CD14-positive monocyte (primary cell): ENCODE measurements around the gene ADAMTSL1. TPM values are rescaled to one million over a fixed set of nuclear protein-coding genes. Genes with fewer than 3 reads are reported as not detected.

ENCODE experiments used
- DNase-seq, 3 donors: peaks; one replicate each; pipeline ENCODE4 v3.0.0-alpha.2; 2011 to 2022
- H2AFZ ChIP-seq: 2 replicates; pipeline ENCODE4 v1.6.0; 2012; ENCODE audit warnings: mild to moderate bottlenecking, low read depth, low read length, inconsistent platforms; ENCODE audit not compliant: insufficient read depth, poor library complexity, severe bottlenecking
- H3K27ac ChIP-seq, 2 donors: 1 replicate in 1 of 2; 2 replicates in 1 of 2; pipeline ENCODE4 v1.5.1; 2012 to 2013; ENCODE audit warnings: low read length in 2 of 2, control low read depth in 1 of 2, inconsistent platforms in 1 of 2, low read depth in 1 of 2, mild to moderate bottlenecking in 1 of 2
- H3K27me3 ChIP-seq, 2 donors: one replicate each; pipeline versions ENCODE4 v1.6.0 to v1.6.1; 2011 to 2013; ENCODE audit warnings: low read length in 2 of 2; ENCODE audit not compliant: control insufficient read depth in 2 of 2, insufficient read depth in 2 of 2
- H3K36me3 ChIP-seq, 2 donors: replicated peaks in 1 of 2; 1 replicate in 1 of 2; 2 replicates in 1 of 2; pipeline versions ENCODE4 v1.5.1 to v1.6.1; 2012 to 2013; ENCODE audit warnings: low read length in 2 of 2, control low read depth in 1 of 2, inconsistent platforms in 1 of 2, mild to moderate bottlenecking in 1 of 2; ENCODE audit not compliant: insufficient read depth in 2 of 2, control insufficient read depth in 1 of 2
- H3K4me1 ChIP-seq, 2 donors: 1 replicate in 1 of 2; 2 replicates in 1 of 2; pipeline versions ENCODE4 v1.5.1 to v1.6.1; 2012 to 2013; ENCODE audit warnings: low read length in 2 of 2, control low read depth in 1 of 2, inconsistent platforms in 1 of 2, mild to moderate bottlenecking in 1 of 2, moderate library complexity in 1 of 2; ENCODE audit not compliant: insufficient read depth in 2 of 2, control insufficient read depth in 1 of 2
- H3K4me2 ChIP-seq: replicated peaks from 2 replicates; pipeline ENCODE3; 2012; ENCODE audit warnings: low read length, moderate library complexity, mild to moderate bottlenecking; ENCODE audit not compliant: poor library complexity, severe bottlenecking; ENCODE audit errors: extremely low read depth
- H3K4me3 ChIP-seq, 3 experiments: fragments of 200-600 bp in 1 of 3; sonication (generic) in 1 of 3; replicated peaks in 1 of 3; 1 replicate in 2 of 3; 2 replicates in 1 of 3; pipeline ENCODE4 v1.5.1; 2011 to 2013; ENCODE audit warnings: low read length in 3 of 3, mild to moderate bottlenecking in 3 of 3, control low read depth in 2 of 3, low read depth in 2 of 3, inconsistent platforms in 1 of 3, moderate library complexity in 1 of 3
- H3K79me2 ChIP-seq: 2 replicates; pipeline ENCODE4 v1.6.0; 2012; ENCODE audit warnings: mild to moderate bottlenecking, control low read depth, inconsistent platforms, low read length, moderate library complexity; ENCODE audit not compliant: insufficient read depth
- H3K9ac ChIP-seq: 2 replicates; pipeline ENCODE4 v1.6.0; 2017; ENCODE audit warnings: low read length, mild to moderate bottlenecking; ENCODE audit not compliant: insufficient read depth, poor library complexity, severe bottlenecking
- H3K9me3 ChIP-seq, 2 donors: replicated peaks in 1 of 2; 1 replicate in 1 of 2; 2 replicates in 1 of 2; pipeline versions ENCODE4 v1.5.1 to v1.6.1; 2012 to 2013; ENCODE audit warnings: low read length in 2 of 2, control low read depth in 1 of 2; ENCODE audit not compliant: control insufficient read depth in 1 of 2, insufficient read depth in 1 of 2
- H4K20me1 ChIP-seq: 2 replicates; pipeline ENCODE4 v1.6.0; 2012; ENCODE audit warnings: mild to moderate bottlenecking, low read length, control low read depth, moderate library complexity; ENCODE audit not compliant: insufficient read depth
- H3K27ac Mint-ChIP-seq, 7 donors: one replicate each; pipeline ENCODE4 v1.8.0; 2020; ENCODE audit warnings: mild to moderate bottlenecking in 7 of 7, mixed read lengths in 7 of 7, moderate library complexity in 6 of 7, inconsistent platforms in 2 of 7
- H3K27me3 Mint-ChIP-seq, 3 donors: one replicate each; pipeline ENCODE4 v1.8.0; 2021 to 2022; ENCODE audit warnings: low read depth in 3 of 3, mild to moderate bottlenecking in 3 of 3, mixed read lengths in 3 of 3, moderate library complexity in 3 of 3, inconsistent platforms in 1 of 3
- H3K36me3 Mint-ChIP-seq, 2 donors: one replicate each; pipeline ENCODE4 v1.8.0; 2020; ENCODE audit warnings: mixed read lengths in 2 of 2, inconsistent platforms in 1 of 2, mild to moderate bottlenecking in 1 of 2
- H3K4me1 Mint-ChIP-seq: one replicate; pipeline ENCODE4 v1.8.0; 2020; ENCODE audit warnings: mild to moderate bottlenecking, mixed read lengths
- H3K4me3 Mint-ChIP-seq, 2 donors: one replicate each; pipeline ENCODE4 v1.8.0; 2020; ENCODE audit warnings: mild to moderate bottlenecking in 2 of 2, mixed read lengths in 2 of 2, moderate library complexity in 1 of 2
- H3K9me3 Mint-ChIP-seq, 7 donors: one replicate each; pipeline ENCODE4 v1.8.0; 2020 to 2022; ENCODE audit warnings: mixed read lengths in 7 of 7, mild to moderate bottlenecking in 6 of 7, moderate library complexity in 6 of 7, inconsistent platforms in 2 of 7
- CTCF ChIP-seq: fragments of 200-600 bp; IDR thresholded peaks from one replicate; pipeline ENCODE4 v1.8.0; 2022; ENCODE audit warnings: antibody characterized with exemption, mild to moderate bottlenecking
- WGBS: methylation state at CpG from one replicate; pipeline ENCODE4 v1.1.5; 2013; ENCODE audit warnings: missing lambda C conversion rate; ENCODE audit not compliant: insufficient coverage; 5-methylcytosine and 5-hydroxymethylcytosine counted together
- intact Hi-C, 2 donors: fragments of 100-400 bp; cut with micrococcal nuclease; formaldehyde crosslinking; loops; one replicate each; pipeline versions ENCODE4 v1.15.0 to v1.15.1; 2023
- polyA plus RNA-seq, 3 donors: library from polyadenylated mRNA; depleted of rRNA in 1 of 3; unstranded in 2 of 3; stranded (reverse) in 1 of 3; fragments of 300-500 nt in 2 of 3; fragments of >200 nt in 1 of 3; fragmentation: Illumina TruSeq in 2 of 3; gene quantifications; 1 replicate in 2 of 3; 2 replicates in 1 of 3; pipeline ENCODE4 v1.2.3, GENCODE V29; 2012 to 2021

Gene ADAMTSL1
- polyA plus RNA-seq, 3 donors, result not detected

- peaks cover 4 to 15% (median 10%) of the 10 kb centered on the region in 3 donors for H3K27me3 Mint-ChIP-seq
- H4K20me1 ChIP-seq, result no peaks in the 10 kb centered on the region
- no peaks in the 10 kb centered on the region for H3K36me3 ChIP-seq
- no peak overlapping the region for H3K4me3 ChIP-seq
- no peaks in the 10 kb centered on the region for H3K9me3 ChIP-seq
- peaks cover 0 to 3% (median 0%) of the 10 kb centered on the region in 7 donors for H3K9me3 Mint-ChIP-seq
- H3K79me2 ChIP-seq, result no peaks in the 10 kb centered on the region
- H3K4me3 Mint-ChIP-seq, result no peak overlapping the region
- H3K4me2 ChIP-seq, result no peak overlapping the region
- no peak overlapping the region for H3K9ac ChIP-seq
- H3K27me3 ChIP-seq, result no peaks in the 10 kb centered on the region
- H3K4me1 ChIP-seq, result no peaks in the 10 kb centered on the region
- no peak overlapping the region for H2AFZ ChIP-seq
- H3K27ac ChIP-seq, result no peak overlapping the region
- no peaks in the 10 kb centered on the region for H3K4me1 Mint-ChIP-seq
- intact Hi-C loops, result no loop called here
- no peak for DNase-seq
- H3K36me3 Mint-ChIP-seq, result no peaks in the 10 kb centered on the region
- TF ChIP-seq CTCF, result no peak
- WGBS, result no CpG with 5 or more reads among the region's 3 CpGs
- H3K27ac Mint-ChIP-seq, result no peak overlapping the region
Measured at GRCh38 chr9:18472435-18472834, 1.5 kb upstream of the ADAMTSL1 start.

- H3K4me3 ChIP-seq, result no peak overlapping the region
- H3K36me3 Mint-ChIP-seq, result no peaks in the 10 kb centered on the region
- H2AFZ ChIP-seq, result no peak overlapping the region
- H3K9me3 Mint-ChIP-seq, result peaks cover 0 to 3% (median 0%) of the 10 kb centered on the region in 7 donors
- no peak for TF ChIP-seq CTCF
- peaks cover 4 to 15% (median 10%) of the 10 kb centered on the region in 3 donors for H3K27me3 Mint-ChIP-seq
- H3K36me3 ChIP-seq, result no peaks in the 10 kb centered on the region
- no CpG with 5 or more reads among the region's 4 CpGs for WGBS
- no peaks in the 10 kb centered on the region for H3K4me1 Mint-ChIP-seq
- no peak overlapping the region for H3K9ac ChIP-seq
- H4K20me1 ChIP-seq, result no peaks in the 10 kb centered on the region
- H3K27ac ChIP-seq, result no peak overlapping the region
- no peak for DNase-seq
- intact Hi-C loops, result no loop called here
- no peaks in the 10 kb centered on the region for H3K27me3 ChIP-seq
- H3K9me3 ChIP-seq, result no peaks in the 10 kb centered on the region
- no peaks in the 10 kb centered on the region for H3K79me2 ChIP-seq
- H3K4me1 ChIP-seq, result no peaks in the 10 kb centered on the region
- H3K4me3 Mint-ChIP-seq, result no peak overlapping the region
- H3K27ac Mint-ChIP-seq, result no peak overlapping the region
- no peak overlapping the region for H3K4me2 ChIP-seq
Measured at GRCh38 chr9:18472841-18473251, 1.1 kb upstream of the ADAMTSL1 start.
